GM12878 (cell line): Measurements from ENCODE around the gene SPATA3. TPM values are rescaled to one million over a fixed set of nuclear protein-coding genes. Genes with fewer than 3 reads are reported as not detected.
"Not testable (repeated sequence)": the region's sequence is repeated elsewhere in the genome, so short reads cannot be mapped to it uniquely, and the experiment has no call there.

Source experiments
- ATAC-seq: fragments of 200-7000 bp; cut with Tn5 transposase; 3 replicates; pipeline ENCODE4 v1.9.1; 2020; ENCODE audit warnings: mild to moderate bottlenecking, moderate library complexity
- BruUV-seq: library from RNA; stranded (reverse); fragments of 400-500 nt; replicated peaks from 2 replicates; lab custom pipeline; 2021; lab: Mats Ljungman, UMichigan
- CTCF ChIA-PET: fragments of 300-600 bp; sonication (Branson Sonifier 250); formaldehyde crosslinking; extraction: SDS; loops from one replicate; lab custom pipeline; 2021; ENCODE audit warnings: inconsistent platforms; lab: Yijun Ruan, JAX
- POLR2A ChIA-PET: fragments of 350-600 bp; formaldehyde crosslinking; extraction: SDS; loops from one replicate; lab custom pipeline; 2021; ENCODE audit warnings: inconsistent platforms; lab: Charles Lee
- RAD21 ChIA-PET: fragments of 300-600 bp; sonication (Branson Sonifier 250); formaldehyde crosslinking; loops from one replicate; lab custom pipeline; 2023; ENCODE audit warnings: antibody characterized with exemption; ENCODE audit not compliant: unreplicated experiment; lab: Charles Lee
- SMC1A ChIA-PET: fragments of 300-600 bp; sonication (Branson Sonifier 250); formaldehyde crosslinking; loops from one replicate; lab custom pipeline; 2023; ENCODE audit not compliant: unreplicated experiment, uncharacterized antibody; lab: Charles Lee
- DNase-seq: peaks from one replicate; pipeline ENCODE4 v3.0.0-alpha.2; 2011; ENCODE audit warnings: low read depth, low spot score
- FAIRE-seq: peaks from 3 replicates; lab custom pipeline; 2011; peaks lifted over from hg19 to GRCh38; lab: Jason Lieb, UNC
- H2AFZ ChIP-seq: 2 replicates; pipeline ENCODE4 v1.6.0; 2011; ENCODE audit warnings: low read depth, low read length, control low read depth; ENCODE audit not compliant: control insufficient read depth
- H3K27ac ChIP-seq: 2 replicates; pipeline ENCODE4 v1.5.1; 2011; ENCODE audit warnings: control low read depth; ENCODE audit not compliant: control insufficient read depth, insufficient read depth
- H3K27me3 ChIP-seq, 2 experiments: replicated peaks in 1 of 2; 2 replicates each; pipeline versions ENCODE4 v1.6.0 to v1.6.1; 2011; ENCODE audit warnings: low read length in 1 of 2; ENCODE audit not compliant: control insufficient read depth in 2 of 2, insufficient read depth in 2 of 2
- H3K36me3 ChIP-seq, 2 experiments: 2 replicates each; pipeline ENCODE4 v1.5.1; 2011; ENCODE audit warnings: low read length in 1 of 2; ENCODE audit not compliant: control insufficient read depth in 2 of 2, insufficient read depth in 2 of 2
- H3K4me1 ChIP-seq: 2 replicates; pipeline ENCODE4 v1.6.1; 2011; ENCODE audit warnings: mild to moderate bottlenecking, low read length, moderate library complexity, mixed read lengths; ENCODE audit not compliant: control insufficient read depth, insufficient read depth
- H3K4me2 ChIP-seq: 2 replicates; pipeline ENCODE4 v1.6.0; 2011; ENCODE audit warnings: control low read depth; ENCODE audit not compliant: control insufficient read depth, insufficient read depth
- H3K4me3 ChIP-seq: fragments of 200-600 bp; sonication (generic); 2 replicates; pipeline ENCODE4 v1.5.1; 2016
- H3K79me2 ChIP-seq: 2 replicates; pipeline ENCODE4 v1.6.0; 2011; ENCODE audit warnings: low read length; ENCODE audit not compliant: control insufficient read depth, insufficient read depth
- H3K9ac ChIP-seq: 2 replicates; pipeline ENCODE4 v1.8.0; 2011; ENCODE audit warnings: low read length, control low read depth, mixed read lengths; ENCODE audit not compliant: control insufficient read depth, insufficient read depth
- H3K9me3 ChIP-seq: replicated peaks from 3 replicates; pipeline ENCODE4 v1.5.1; 2011; ENCODE audit warnings: mild to moderate bottlenecking, low read length; ENCODE audit not compliant: control insufficient read depth, insufficient read depth
- H4K20me1 ChIP-seq: 2 replicates; pipeline ENCODE4 v1.6.0; 2011; ENCODE audit not compliant: control insufficient read depth, insufficient read depth
- BRCA1 ChIP-seq: IDR thresholded peaks from 2 replicates; pipeline ENCODE4 v1.6.1; 2011; ENCODE audit warnings: low read depth, low read length, improper control_type of control experiment
- IKZF2 ChIP-seq, 2 experiments: fragments of 450-650 bp; IDR thresholded peaks; 2 replicates each; pipeline ENCODE4 v1.6.1; 2017; ENCODE audit warnings: mild to moderate bottlenecking in 2 of 2, moderate library complexity in 2 of 2
- KLF5 ChIP-seq: fragments of 450-650 bp; IDR thresholded peaks from 2 replicates; pipeline ENCODE4 v1.6.1; 2014; ENCODE audit warnings: mild to moderate bottlenecking; ENCODE audit not compliant: partially characterized antibody
- MAX ChIP-seq: IDR thresholded peaks from 2 replicates; pipeline ENCODE4 v1.6.1; 2012; ENCODE audit warnings: low read depth, low read length, improper control_type of control experiment
- NBN ChIP-seq: fragments of 450-650 bp; IDR thresholded peaks from 2 replicates; pipeline ENCODE4 v1.6.1; 2016
- NFYB ChIP-seq: IDR thresholded peaks from 2 replicates; pipeline ENCODE4 v1.6.1; 2011; ENCODE audit warnings: low read depth, mild to moderate bottlenecking, low read length, improper control_type of control experiment, moderate library complexity; ENCODE audit not compliant: insufficient read depth
- PKNOX1 ChIP-seq: fragments of 450-650 bp; IDR thresholded peaks from 2 replicates; pipeline ENCODE4 v1.6.1; 2016; ENCODE audit warnings: mild to moderate bottlenecking
- RUNX3 ChIP-seq: IDR thresholded peaks from 2 replicates; pipeline ENCODE4 v1.6.1; 2012; ENCODE audit warnings: low read length, inconsistent platforms
- ZNF24 ChIP-seq: fragments of 450-650 bp; IDR thresholded peaks from 2 replicates; pipeline ENCODE4 v1.6.1; 2017; ENCODE audit warnings: antibody characterized with exemption, mild to moderate bottlenecking
- ZZZ3 ChIP-seq: IDR thresholded peaks from 2 replicates; pipeline ENCODE4 v1.6.1; 2011; ENCODE audit warnings: low read depth; ENCODE audit not compliant: control insufficient read depth, insufficient read length
- WGBS: methylation state at CpG from one replicate; pipeline ENCODE4 v1.1.6; 2016; ENCODE audit warnings: low lambda C conversion rate; ENCODE audit not compliant: insufficient replicate concordance, insufficient coverage; ENCODE audit errors: missing lambda C conversion rate; 5-methylcytosine and 5-hydroxymethylcytosine counted together
- in situ Hi-C: fragments of 300-500 bp; cut with MboI; formaldehyde crosslinking; loops from 9 replicates; pipeline ENCODE4 v1.14.3; 2018; ENCODE audit warnings: mixed read lengths
- intact Hi-C: fragments of 100-400 bp; cut with micrococcal nuclease; formaldehyde crosslinking; loops from one replicate; pipeline ENCODE4 v1.14.2; 2022; ENCODE audit not compliant: unreplicated experiment
- polyA plus RNA-seq, 11 experiments: library from polyadenylated mRNA; depleted of rRNA in 4 of 11; unstranded in 6 of 11; stranded (reverse) in 5 of 11; fragments of >200 nt; fragmentation: Nextera tagmentation in 4 of 11; fragmentation: Illumina TruSeq in 1 of 11; extraction: Ambion mirVana in 4 of 11; extraction: Trizol in 1 of 11; gene quantifications; 1 replicate in 1 of 11; 2 replicates in 10 of 11; pipeline versions ENCODE4 v1.2.1 to v1.2.3, GENCODE V29; 2011 to 2016; ENCODE audit warnings: inconsistent platforms in 2 of 11, missing spikeins in 2 of 11, low read depth in 1 of 11
- total RNA-seq, 4 experiments: library from RNA; depleted of rRNA in 3 of 4; stranded (reverse); fragments of >200 nt in 3 of 4; fragmentation: Illumina TruSeq in 1 of 4; extraction: Trizol in 1 of 4; gene quantifications; 2 replicates each; pipeline versions ENCODE4 v1.2.1 to v1.2.3, GENCODE V29; 2013 to 2021

Gene SPATA3
- total and polyA plus RNA-seq, 10 of the 15 experiments (the other 5 are each of a cell fraction or from before 2014, with no cell fraction given) = not detected

- ChIA-PET SMC1A (interaction anchor here (0.7 kb wide), 1 partner anchor 124 kb away, joined by 4 read pairs; no protein-coding TSS in a partner anchor), RAD21 (interaction anchor here (1.5 kb wide), 1 partner anchor 193 kb away, joined by 4 read pairs; no protein-coding TSS in a partner anchor), CTCF (interaction anchor here (1.2 to 2.1 kb wide), 3 partner anchors 9 to 193 kb away, joined by 3 to 6 read pairs (median 6); no protein-coding TSS in a partner anchor), POLR2A (interaction anchor here (0.6 kb wide), 1 partner anchor 356 kb away, joined by 4 read pairs; no protein-coding TSS in a partner anchor)
- no TSS peak for BruUV-seq
- no peaks in the 10 kb centered on the region for H3K36me3 ChIP-seq
- no peaks in the 10 kb centered on the region for H4K20me1 ChIP-seq
- ATAC-seq (no peak), FAIRE-seq (no peak), DNase-seq (no peak)
- no peak overlapping the region for H3K9ac ChIP-seq
- in situ Hi-C loops = no loop called here
- no peak for TF ChIP-seq MAX
- TF ChIP-seq BRCA1 = no peak
- no peak overlapping the region for H2AFZ ChIP-seq
- 11% methylated on average over 4 of the region's 4 CpGs for WGBS
- intact Hi-C loops = no loop called here
- H3K79me2 ChIP-seq = no peaks in the 10 kb centered on the region
- no peak overlapping the region for H3K27ac ChIP-seq
- H3K4me3 ChIP-seq = no peak overlapping the region
- peaks cover 0 to 2% of the 10 kb centered on the region in 2 experiments; a peak in 3 of 4 replicates for H3K27me3 ChIP-seq
- H3K4me2 ChIP-seq = no peak overlapping the region
- H3K9me3 ChIP-seq = no peaks in the 10 kb centered on the region
- H3K4me1 ChIP-seq = no peaks in the 10 kb centered on the region
Observed at GRCh38 chr2:231017231-231017598, 21.3 kb downstream of the SPATA3 start.

GRCh38 chr2:231018184-231018583 is 22.3 kb downstream of the SPATA3 start:
- no peak for FAIRE-seq
- intact Hi-C loops = no loop called here
- H3K4me3 ChIP-seq = no peak overlapping the region
- no peaks in the 10 kb centered on the region for H4K20me1 ChIP-seq
- no peaks in the 10 kb centered on the region for H3K36me3 ChIP-seq
- H3K79me2 ChIP-seq = no peaks in the 10 kb centered on the region
- in situ Hi-C loops = no loop called here
- SMC1A ChIA-PET = interaction anchor here (1.3 kb wide), 1 partner anchor 13 kb away, joined by 3 read pairs; no protein-coding TSS in a partner anchor
- TF ChIP-seq ZNF24 (no peak), RUNX3 (no peak), NBN (no peak), ZZZ3 (no peak), IKZF2 (IDR thresholded peaks at IDR 0.05) (no peak), KLF5 (no peak), NFYB (no peak), PKNOX1 (no peak)
- TF ChIP-seq, all 136 proteins: peak for 0
- POLR2A ChIA-PET = no interaction called here
- Histone ChIP-seq H3K4me1 (no peaks in the 10 kb centered on the region), H3K27ac (no peak overlapping the region), H3K9me3 (no peaks in the 10 kb centered on the region), H3K27me3 (peaks cover 0 to 2% of the 10 kb centered on the region in 2 experiments; a peak in 3 of 4 replicates), H2AFZ (no peak overlapping the region), H3K4me2 (no peak overlapping the region), H3K9ac (no peak overlapping the region)
- 64% methylated on average over 3 of the region's 3 CpGs for WGBS
- CTCF ChIA-PET = interaction anchor here (1.2 to 2.1 kb wide), 3 partner anchors 8 to 194 kb away, joined by 3 to 6 read pairs (median 6); no protein-coding TSS in a partner anchor
- ATAC-seq (no peak), DNase-seq (no peak)
- BruUV-seq = no TSS peak
- RAD21 ChIA-PET = no interaction called here

GRCh38 chr2:231025059-231025458 is 29.1 kb downstream of the SPATA3 start:
- POLR2A ChIA-PET, H2AFZ ChIP-seq, H3K4me1 ChIP-seq, H3K36me3 ChIP-seq, ATAC-seq, RAD21 ChIA-PET, DNase-seq, H3K9ac ChIP-seq, H3K9me3 ChIP-seq, H3K27ac ChIP-seq, intact Hi-C loops, SMC1A ChIA-PET, H3K4me2 ChIP-seq, CTCF ChIA-PET, FAIRE-seq, BruUV-seq, H4K20me1 ChIP-seq, H3K4me3 ChIP-seq, H3K79me2 ChIP-seq, in situ Hi-C loops, H3K27me3 ChIP-seq: not testable (repeated sequence)
- WGBS = 72% methylated on average over 3 of the region's 3 CpGs
